Activated CD8-positive, alpha-beta memory T cell treated with anti-CD3 and anti-CD28 coated beads, Interleukin-2, amount 50 U/mL, for 24 hours (primary cell): ENCODE measurements around the gene SPOCK1.

ENCODE experiments used
- DNase-seq: peaks from one replicate; pipeline ENCODE4 v3.0.0-alpha.2; 2020; ENCODE audit errors: extremely low read depth

Gene SPOCK1

GRCh38 chr5:137221943-137222342 is 277.2 kb downstream of the SPOCK1 start:
- no peak for DNase-seq

- DNase-seq: no peak
Observed at GRCh38 chr5:137220523-137220927, 278.6 kb downstream of the SPOCK1 start.

- no peak for DNase-seq
Observed at GRCh38 chr5:137218896-137219295, 280.2 kb downstream of the SPOCK1 start.

- no peak for DNase-seq
Observed at GRCh38 chr5:137218471-137218870, 280.7 kb downstream of the SPOCK1 start.

- no peak for DNase-seq
Observed at GRCh38 chr5:137217599-137218200, 281.4 kb downstream of the SPOCK1 start.

- no peak for DNase-seq
Observed at GRCh38 chr5:137216976-137217598, 282.0 kb downstream of the SPOCK1 start.

GRCh38 chr5:137215780-137216179 is 283.3 kb downstream of the SPOCK1 start:
- no peak for DNase-seq

GRCh38 chr5:137215261-137215660 is 283.9 kb downstream of the SPOCK1 start:
- DNase-seq: no peak

- no peak for DNase-seq
Observed at GRCh38 chr5:137214446-137215189, 284.5 kb downstream of the SPOCK1 start.

- DNase-seq: no peak
Observed at GRCh38 chr5:137212471-137212870, 286.7 kb downstream of the SPOCK1 start.

- no peak for DNase-seq
Observed at GRCh38 chr5:137209232-137209809, 289.8 kb downstream of the SPOCK1 start.

GRCh38 chr5:137207023-137207760 is 291.9 kb downstream of the SPOCK1 start:
- DNase-seq: no peak

GRCh38 chr5:137206030-137206715 is 293.0 kb downstream of the SPOCK1 start:
- DNase-seq: no peak

GRCh38 chr5:137205231-137206027 is 293.7 kb downstream of the SPOCK1 start:
- no peak for DNase-seq

- DNase-seq: no peak
Observed at GRCh38 chr5:137203011-137203632, 296.0 kb downstream of the SPOCK1 start.

- DNase-seq: no peak
Observed at GRCh38 chr5:137201876-137202275, 297.2 kb downstream of the SPOCK1 start.

- DNase-seq: no peak
Observed at GRCh38 chr5:137200906-137201700, 298.0 kb downstream of the SPOCK1 start.

- no peak for DNase-seq
Observed at GRCh38 chr5:137199966-137200365, 299.2 kb downstream of the SPOCK1 start.

- DNase-seq: no peak
Observed at GRCh38 chr5:137199201-137199600, 299.9 kb downstream of the SPOCK1 start.
